GM23338 (cell line): Measurements from ENCODE around the gene SLC15A5.

Experiments used
- CREB1 ChIP-seq: fragments of 250-450 bp; sonication (Bioruptor Pico); IDR thresholded peaks from 2 replicates; pipeline ENCODE4 v1.5.0; 2020; ENCODE audit warnings: low read depth, mild to moderate bottlenecking, moderate library complexity
- EZH2 ChIP-seq: fragments of 200-600 bp; sonication (generic); IDR thresholded peaks from one replicate; pipeline ENCODE4 v1.8.0; 2017; ENCODE audit warnings: antibody characterized with exemption, mild to moderate bottlenecking, low read depth; ENCODE audit not compliant: unreplicated experiment
- EZH2phosphoT487 ChIP-seq: fragments of 200-600 bp; sonication (generic); IDR thresholded peaks from one replicate; pipeline ENCODE4 v1.8.1; 2018; ENCODE audit warnings: antibody characterized with exemption; ENCODE audit not compliant: unreplicated experiment
- JUNB ChIP-seq: IDR thresholded peaks from one replicate; pipeline ENCODE4 v1.6.1; 2016; ENCODE audit warnings: antibody characterized with exemption; ENCODE audit not compliant: unreplicated experiment
- NANOG ChIP-seq: IDR thresholded peaks from 2 replicates; pipeline ENCODE4 v1.6.1; 2016; ENCODE audit warnings: antibody characterized with exemption, borderline replicate concordance
- POLR2AphosphoS5 ChIP-seq: IDR thresholded peaks from 2 replicates; pipeline ENCODE4 v1.6.1; 2016; ENCODE audit warnings: antibody characterized with exemption, low read depth
- STAT1 ChIP-seq: IDR thresholded peaks from one replicate; pipeline ENCODE4 v1.6.1; 2016; ENCODE audit warnings: antibody characterized with exemption; ENCODE audit not compliant: unreplicated experiment
- ZNF114 ChIP-seq: fragments of 250-450 bp; sonication (Bioruptor Pico); IDR thresholded peaks from 2 replicates; pipeline ENCODE4 v1.5.0; 2020; ENCODE audit warnings: mild to moderate bottlenecking, moderate library complexity
- ZNF331 ChIP-seq: fragments of 250-450 bp; sonication (Bioruptor Pico); IDR thresholded peaks from 2 replicates; pipeline ENCODE4 v1.5.0; 2020; ENCODE audit warnings: low read depth, mild to moderate bottlenecking, moderate library complexity
- TF ChIP-seq, protein P1 (sequence below), 2 experiments: fragments of 200-600 bp in 1 of 2; sonication (generic) in 1 of 2; conservative IDR thresholded peaks; 2 replicates each; pipeline versions ENCODE4 v1.5.1 to v1.6.1; 2016 to 2017; ENCODE audit warnings: antibody characterized with exemption in 2 of 2, low read depth in 2 of 2, mild to moderate bottlenecking in 2 of 2, moderate library complexity in 1 of 2
- TF ChIP-seq, protein P2 (sequence below): IDR thresholded peaks from one replicate; pipeline ENCODE4 v1.6.1; 2018; ENCODE audit warnings: antibody characterized with exemption; ENCODE audit not compliant: unreplicated experiment
- TF ChIP-seq, protein P3 (sequence below): IDR thresholded peaks from 2 replicates; pipeline ENCODE4 v1.6.1; 2016; ENCODE audit warnings: antibody characterized with exemption
- TF ChIP-seq, protein P4 (sequence below): fragments of 250-450 bp; sonication (Bioruptor Pico); IDR thresholded peaks from 2 replicates; pipeline ENCODE4 v1.5.0; 2020; ENCODE audit warnings: mild to moderate bottlenecking, moderate library complexity

DNA sequence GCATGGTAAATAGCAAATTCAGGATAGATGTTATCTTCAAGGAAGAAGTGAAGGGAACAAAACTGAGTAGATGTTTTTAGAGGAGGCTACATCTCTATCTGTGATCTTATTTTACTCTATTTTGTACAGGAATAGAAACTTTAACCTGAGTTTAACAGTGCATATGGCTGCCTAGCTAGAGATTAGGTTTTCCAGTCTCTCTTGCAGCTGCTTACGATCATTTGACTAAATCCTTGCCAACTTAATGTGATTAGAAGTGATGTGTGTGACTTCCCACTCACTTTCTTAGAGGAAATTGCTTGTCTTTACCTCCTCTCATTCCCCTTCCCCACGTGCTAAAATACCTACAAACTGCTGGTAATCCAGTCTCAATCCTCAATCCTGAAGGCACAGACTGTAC is 26.5 kb upstream of the SLC15A5 start:
- no peak for TF ChIP-seq CREB1 (CRISPR knock-in tag)
- TF ChIP-seq, protein P1, sequence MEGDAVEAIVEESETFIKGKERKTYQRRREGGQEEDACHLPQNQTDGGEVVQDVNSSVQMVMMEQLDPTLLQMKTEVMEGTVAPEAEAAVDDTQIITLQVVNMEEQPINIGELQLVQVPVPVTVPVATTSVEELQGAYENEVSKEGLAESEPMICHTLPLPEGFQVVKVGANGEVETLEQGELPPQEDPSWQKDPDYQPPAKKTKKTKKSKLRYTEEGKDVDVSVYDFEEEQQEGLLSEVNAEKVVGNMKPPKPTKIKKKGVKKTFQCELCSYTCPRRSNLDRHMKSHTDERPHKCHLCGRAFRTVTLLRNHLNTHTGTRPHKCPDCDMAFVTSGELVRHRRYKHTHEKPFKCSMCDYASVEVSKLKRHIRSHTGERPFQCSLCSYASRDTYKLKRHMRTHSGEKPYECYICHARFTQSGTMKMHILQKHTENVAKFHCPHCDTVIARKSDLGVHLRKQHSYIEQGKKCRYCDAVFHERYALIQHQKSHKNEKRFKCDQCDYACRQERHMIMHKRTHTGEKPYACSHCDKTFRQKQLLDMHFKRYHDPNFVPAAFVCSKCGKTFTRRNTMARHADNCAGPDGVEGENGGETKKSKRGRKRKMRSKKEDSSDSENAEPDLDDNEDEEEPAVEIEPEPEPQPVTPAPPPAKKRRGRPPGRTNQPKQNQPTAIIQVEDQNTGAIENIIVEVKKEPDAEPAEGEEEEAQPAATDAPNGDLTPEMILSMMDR (conservative IDR thresholded peaks at IDR 0.05; ENCODE audit: low read depth in 2 of 2): no peak
- no peak for TF ChIP-seq POLR2AphosphoS5
- TF ChIP-seq EZH2: no peak
- TF ChIP-seq, protein P2, sequence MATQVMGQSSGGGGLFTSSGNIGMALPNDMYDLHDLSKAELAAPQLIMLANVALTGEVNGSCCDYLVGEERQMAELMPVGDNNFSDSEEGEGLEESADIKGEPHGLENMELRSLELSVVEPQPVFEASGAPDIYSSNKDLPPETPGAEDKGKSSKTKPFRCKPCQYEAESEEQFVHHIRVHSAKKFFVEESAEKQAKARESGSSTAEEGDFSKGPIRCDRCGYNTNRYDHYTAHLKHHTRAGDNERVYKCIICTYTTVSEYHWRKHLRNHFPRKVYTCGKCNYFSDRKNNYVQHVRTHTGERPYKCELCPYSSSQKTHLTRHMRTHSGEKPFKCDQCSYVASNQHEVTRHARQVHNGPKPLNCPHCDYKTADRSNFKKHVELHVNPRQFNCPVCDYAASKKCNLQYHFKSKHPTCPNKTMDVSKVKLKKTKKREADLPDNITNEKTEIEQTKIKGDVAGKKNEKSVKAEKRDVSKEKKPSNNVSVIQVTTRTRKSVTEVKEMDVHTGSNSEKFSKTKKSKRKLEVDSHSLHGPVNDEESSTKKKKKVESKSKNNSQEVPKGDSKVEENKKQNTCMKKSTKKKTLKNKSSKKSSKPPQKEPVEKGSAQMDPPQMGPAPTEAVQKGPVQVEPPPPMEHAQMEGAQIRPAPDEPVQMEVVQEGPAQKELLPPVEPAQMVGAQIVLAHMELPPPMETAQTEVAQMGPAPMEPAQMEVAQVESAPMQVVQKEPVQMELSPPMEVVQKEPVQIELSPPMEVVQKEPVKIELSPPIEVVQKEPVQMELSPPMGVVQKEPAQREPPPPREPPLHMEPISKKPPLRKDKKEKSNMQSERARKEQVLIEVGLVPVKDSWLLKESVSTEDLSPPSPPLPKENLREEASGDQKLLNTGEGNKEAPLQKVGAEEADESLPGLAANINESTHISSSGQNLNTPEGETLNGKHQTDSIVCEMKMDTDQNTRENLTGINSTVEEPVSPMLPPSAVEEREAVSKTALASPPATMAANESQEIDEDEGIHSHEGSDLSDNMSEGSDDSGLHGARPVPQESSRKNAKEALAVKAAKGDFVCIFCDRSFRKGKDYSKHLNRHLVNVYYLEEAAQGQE: no peak
- TF ChIP-seq EZH2phosphoT487: no peak
- TF ChIP-seq NANOG: no peak
- TF ChIP-seq ZNF331: no peak
- TF ChIP-seq JUNB: no peak
- TF ChIP-seq, protein P3, sequence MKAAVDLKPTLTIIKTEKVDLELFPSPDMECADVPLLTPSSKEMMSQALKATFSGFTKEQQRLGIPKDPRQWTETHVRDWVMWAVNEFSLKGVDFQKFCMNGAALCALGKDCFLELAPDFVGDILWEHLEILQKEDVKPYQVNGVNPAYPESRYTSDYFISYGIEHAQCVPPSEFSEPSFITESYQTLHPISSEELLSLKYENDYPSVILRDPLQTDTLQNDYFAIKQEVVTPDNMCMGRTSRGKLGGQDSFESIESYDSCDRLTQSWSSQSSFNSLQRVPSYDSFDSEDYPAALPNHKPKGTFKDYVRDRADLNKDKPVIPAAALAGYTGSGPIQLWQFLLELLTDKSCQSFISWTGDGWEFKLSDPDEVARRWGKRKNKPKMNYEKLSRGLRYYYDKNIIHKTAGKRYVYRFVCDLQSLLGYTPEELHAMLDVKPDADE: no peak
- no peak for TF ChIP-seq STAT1
- no peak for TF ChIP-seq ZNF114
- TF ChIP-seq, protein P4, sequence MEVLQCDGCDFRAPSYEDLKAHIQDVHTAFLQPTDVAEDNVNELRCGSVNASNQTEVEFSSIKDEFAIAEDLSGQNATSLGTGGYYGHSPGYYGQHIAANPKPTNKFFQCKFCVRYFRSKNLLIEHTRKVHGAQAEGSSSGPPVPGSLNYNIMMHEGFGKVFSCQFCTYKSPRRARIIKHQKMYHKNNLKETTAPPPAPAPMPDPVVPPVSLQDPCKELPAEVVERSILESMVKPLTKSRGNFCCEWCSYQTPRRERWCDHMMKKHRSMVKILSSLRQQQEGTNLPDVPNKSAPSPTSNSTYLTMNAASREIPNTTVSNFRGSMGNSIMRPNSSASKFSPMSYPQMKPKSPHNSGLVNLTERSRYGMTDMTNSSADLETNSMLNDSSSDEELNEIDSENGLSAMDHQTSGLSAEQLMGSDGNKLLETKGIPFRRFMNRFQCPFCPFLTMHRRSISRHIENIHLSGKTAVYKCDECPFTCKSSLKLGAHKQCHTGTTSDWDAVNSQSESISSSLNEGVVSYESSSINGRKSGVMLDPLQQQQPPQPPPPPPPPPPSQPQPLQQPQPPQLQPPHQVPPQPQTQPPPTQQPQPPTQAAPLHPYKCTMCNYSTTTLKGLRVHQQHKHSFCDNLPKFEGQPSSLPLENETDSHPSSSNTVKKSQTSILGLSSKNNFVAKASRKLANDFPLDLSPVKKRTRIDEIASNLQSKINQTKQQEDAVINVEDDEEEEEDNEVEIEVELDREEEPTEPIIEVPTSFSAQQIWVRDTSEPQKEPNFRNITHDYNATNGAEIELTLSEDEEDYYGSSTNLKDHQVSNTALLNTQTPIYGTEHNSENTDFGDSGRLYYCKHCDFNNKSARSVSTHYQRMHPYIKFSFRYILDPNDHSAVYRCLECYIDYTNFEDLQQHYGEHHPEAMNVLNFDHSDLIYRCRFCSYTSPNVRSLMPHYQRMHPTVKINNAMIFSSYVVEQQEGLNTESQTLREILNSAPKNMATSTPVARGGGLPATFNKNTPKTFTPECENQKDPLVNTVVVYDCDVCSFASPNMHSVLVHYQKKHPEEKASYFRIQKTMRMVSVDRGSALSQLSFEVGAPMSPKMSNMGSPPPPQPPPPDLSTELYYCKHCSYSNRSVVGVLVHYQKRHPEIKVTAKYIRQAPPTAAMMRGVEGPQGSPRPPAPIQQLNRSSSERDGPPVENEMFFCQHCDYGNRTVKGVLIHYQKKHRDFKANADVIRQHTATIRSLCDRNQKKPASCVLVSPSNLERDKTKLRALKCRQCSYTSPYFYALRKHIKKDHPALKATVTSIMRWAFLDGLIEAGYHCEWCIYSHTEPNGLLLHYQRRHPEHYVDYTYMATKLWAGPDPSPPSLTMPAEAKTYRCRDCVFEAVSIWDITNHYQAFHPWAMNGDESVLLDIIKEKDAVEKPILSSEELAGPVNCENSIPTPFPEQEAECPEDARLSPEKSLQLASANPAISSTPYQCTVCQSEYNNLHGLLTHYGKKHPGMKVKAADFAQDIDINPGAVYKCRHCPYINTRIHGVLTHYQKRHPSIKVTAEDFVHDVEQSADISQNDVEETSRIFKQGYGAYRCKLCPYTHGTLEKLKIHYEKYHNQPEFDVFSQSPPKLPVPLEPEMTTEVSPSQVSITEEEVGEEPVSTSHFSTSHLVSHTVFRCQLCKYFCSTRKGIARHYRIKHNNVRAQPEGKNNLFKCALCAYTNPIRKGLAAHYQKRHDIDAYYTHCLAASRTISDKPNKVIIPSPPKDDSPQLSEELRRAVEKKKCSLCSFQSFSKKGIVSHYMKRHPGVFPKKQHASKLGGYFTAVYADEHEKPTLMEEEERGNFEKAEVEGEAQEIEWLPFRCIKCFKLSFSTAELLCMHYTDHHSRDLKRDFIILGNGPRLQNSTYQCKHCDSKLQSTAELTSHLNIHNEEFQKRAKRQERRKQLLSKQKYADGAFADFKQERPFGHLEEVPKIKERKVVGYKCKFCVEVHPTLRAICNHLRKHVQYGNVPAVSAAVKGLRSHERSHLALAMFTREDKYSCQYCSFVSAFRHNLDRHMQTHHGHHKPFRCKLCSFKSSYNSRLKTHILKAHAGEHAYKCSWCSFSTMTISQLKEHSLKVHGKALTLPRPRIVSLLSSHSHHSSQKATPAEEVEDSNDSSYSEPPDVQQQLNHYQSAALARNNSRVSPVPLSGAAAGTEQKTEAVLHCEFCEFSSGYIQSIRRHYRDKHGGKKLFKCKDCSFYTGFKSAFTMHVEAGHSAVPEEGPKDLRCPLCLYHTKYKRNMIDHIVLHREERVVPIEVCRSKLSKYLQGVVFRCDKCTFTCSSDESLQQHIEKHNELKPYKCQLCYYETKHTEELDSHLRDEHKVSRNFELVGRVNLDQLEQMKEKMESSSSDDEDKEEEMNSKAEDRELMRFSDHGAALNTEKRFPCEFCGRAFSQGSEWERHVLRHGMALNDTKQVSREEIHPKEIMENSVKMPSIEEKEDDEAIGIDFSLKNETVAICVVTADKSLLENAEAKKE (CRISPR knock-in tag): no peak
